Middle frontal gyrus (tissue), 1 donor: ENCODE data around the gene CEL.
"Not testable (repeated sequence)": the region's sequence is repeated elsewhere in the genome, so short reads cannot be mapped to it uniquely, and the experiment has no call there.

Experiments
- DNase-seq: peaks from one replicate; pipeline ENCODE4 v3.0.0-alpha.2; 2015; ENCODE audit warnings: low spot score; ENCODE audit errors: extremely low spot score

The CEL gene

GRCh38 chr9:133046900-133047295 lies 14.9 kb upstream of the CEL start:
- no peak for DNase-seq

- DNase-seq: no peak
Measured at GRCh38 chr9:133048595-133048994, 13.2 kb upstream of the CEL start.

- no peak for DNase-seq
Measured at GRCh38 chr9:133049043-133049442, 12.7 kb upstream of the CEL start.

GRCh38 chr9:133050142-133050541 lies 11.6 kb upstream of the CEL start:
- no peak for DNase-seq

GRCh38 chr9:133050781-133051180 lies 11.0 kb upstream of the CEL start:
- DNase-seq: no peak

- DNase-seq: no peak
Measured at GRCh38 chr9:133051281-133051900, 10.4 kb upstream of the CEL start.

GRCh38 chr9:133051966-133052539 lies 9.7 kb upstream of the CEL start:
- DNase-seq: no peak

- DNase-seq: no peak
Measured at GRCh38 chr9:133054194-133054890, 7.4 kb upstream of the CEL start.

GRCh38 chr9:133054966-133055365 lies 6.8 kb upstream of the CEL start:
- no peak for DNase-seq

GRCh38 chr9:133055788-133056420 lies 5.9 kb upstream of the CEL start:
- DNase-seq: no peak

GRCh38 chr9:133056533-133056932 lies 5.2 kb upstream of the CEL start:
- no peak for DNase-seq

GRCh38 chr9:133057006-133057405 lies 4.8 kb upstream of the CEL start:
- DNase-seq: no peak

GRCh38 chr9:133057553-133057952 lies 4.2 kb upstream of the CEL start:
- no peak for DNase-seq

- no peak for DNase-seq
Measured at GRCh38 chr9:133058071-133058470, 3.7 kb upstream of the CEL start.

GRCh38 chr9:133058550-133059320 lies 3.0 kb upstream of the CEL start:
- no peak for DNase-seq

GRCh38 chr9:133059623-133060022 lies 2.2 kb upstream of the CEL start:
- DNase-seq: no peak

GRCh38 chr9:133060417-133060841 lies 1.4 kb upstream of the CEL start:
- no peak for DNase-seq

GRCh38 chr9:133061019-133061763 lies 590 bp upstream of the CEL start:
- DNase-seq: not testable (repeated sequence)

- DNase-seq: not testable (repeated sequence)
Measured at GRCh38 chr9:133062569-133062968, 788 bp downstream of the CEL start.

GRCh38 chr9:133063159-133063499 lies 1.3 kb downstream of the CEL start:
- no peak for DNase-seq
